ENCODE results near the gene FBXL19. TPM values are rescaled to one million over a fixed set of nuclear protein-coding genes. Genes with fewer than 3 reads are reported as not detected.

FBXL19 gene
- polyA plus RNA-seq, 1 donor from 2014 or later, result 99.6 TPM

- Histone ChIP-seq H3K4me2 (ENCODE audit: low read length) (no peak overlapping the region), H3K27me3 (ENCODE audit: insufficient read depth, low read depth, low read length) (no peaks in the 10 kb centered on the region), H3K36me3 (ENCODE audit: insufficient read depth, low read length) (no peaks in the 10 kb centered on the region)
Observed at GRCh38 chr16:30929167-30929566, 5.8 kb downstream of the FBXL19 start.

GRCh38 chr16:30930160-30930571 is 6.8 kb downstream of the FBXL19 start:
- Histone ChIP-seq H3K79me2 (replicated peaks; ENCODE audit: insufficient read depth, low read length) (peaks cover under 1% of the 10 kb centered on the region), H4K20me1 (ENCODE audit: insufficient read depth) (peaks cover 3% of the 10 kb centered on the region), H3K9me2 (ENCODE audit: insufficient read depth, low read length) (no peaks in the 10 kb centered on the region), H3K36me3 (ENCODE audit: insufficient read depth, low read length) (no peaks in the 10 kb centered on the region), H3K27ac (ENCODE audit: low read length) (no peak overlapping the region), H3K9ac (ENCODE audit: low read length) (no peak overlapping the region), H3K27me3 (ENCODE audit: insufficient read depth, low read depth, low read length) (no peaks in the 10 kb centered on the region), H3K9me3 (ENCODE audit: low read length) (no peaks in the 10 kb centered on the region), H2AFZ (ENCODE audit: low read depth, low read length) (no peak overlapping the region), H3K4me2 (ENCODE audit: low read length) (no peak overlapping the region), H3K4me3 (ENCODE audit: low read length) (no peak overlapping the region), H3F3A (ENCODE audit: insufficient read depth, low read length, poor library complexity, severe bottlenecking) (no peaks in the 10 kb centered on the region)
- TF ChIP-seq POLR2AphosphoS5 (IDR thresholded peaks at IDR 0.05) (no peak), CTCF (IDR thresholded peaks at IDR 0.05; ENCODE audit: poor library complexity, severe bottlenecking) (no peak), EZH2 (IDR thresholded peaks at IDR 0.05; ENCODE audit: borderline replicate concordance, insufficient read depth, low read length, poor library complexity, severe bottlenecking) (no peak), EP300 (conservative IDR thresholded peaks at IDR 0.05; ENCODE audit: poor library complexity, severe bottlenecking) (no peak), MXI1 (conservative IDR thresholded peaks at IDR 0.05; ENCODE audit: poor library complexity, severe bottlenecking) (no peak), SMC3 (conservative IDR thresholded peaks at IDR 0.05; ENCODE audit: poor library complexity) (no peak), RAD21 (conservative IDR thresholded peaks at IDR 0.05) (no peak), TAF1 (IDR thresholded peaks at IDR 0.05; ENCODE audit: low read depth) (no peak)
- TF ChIP-seq, protein P1, sequence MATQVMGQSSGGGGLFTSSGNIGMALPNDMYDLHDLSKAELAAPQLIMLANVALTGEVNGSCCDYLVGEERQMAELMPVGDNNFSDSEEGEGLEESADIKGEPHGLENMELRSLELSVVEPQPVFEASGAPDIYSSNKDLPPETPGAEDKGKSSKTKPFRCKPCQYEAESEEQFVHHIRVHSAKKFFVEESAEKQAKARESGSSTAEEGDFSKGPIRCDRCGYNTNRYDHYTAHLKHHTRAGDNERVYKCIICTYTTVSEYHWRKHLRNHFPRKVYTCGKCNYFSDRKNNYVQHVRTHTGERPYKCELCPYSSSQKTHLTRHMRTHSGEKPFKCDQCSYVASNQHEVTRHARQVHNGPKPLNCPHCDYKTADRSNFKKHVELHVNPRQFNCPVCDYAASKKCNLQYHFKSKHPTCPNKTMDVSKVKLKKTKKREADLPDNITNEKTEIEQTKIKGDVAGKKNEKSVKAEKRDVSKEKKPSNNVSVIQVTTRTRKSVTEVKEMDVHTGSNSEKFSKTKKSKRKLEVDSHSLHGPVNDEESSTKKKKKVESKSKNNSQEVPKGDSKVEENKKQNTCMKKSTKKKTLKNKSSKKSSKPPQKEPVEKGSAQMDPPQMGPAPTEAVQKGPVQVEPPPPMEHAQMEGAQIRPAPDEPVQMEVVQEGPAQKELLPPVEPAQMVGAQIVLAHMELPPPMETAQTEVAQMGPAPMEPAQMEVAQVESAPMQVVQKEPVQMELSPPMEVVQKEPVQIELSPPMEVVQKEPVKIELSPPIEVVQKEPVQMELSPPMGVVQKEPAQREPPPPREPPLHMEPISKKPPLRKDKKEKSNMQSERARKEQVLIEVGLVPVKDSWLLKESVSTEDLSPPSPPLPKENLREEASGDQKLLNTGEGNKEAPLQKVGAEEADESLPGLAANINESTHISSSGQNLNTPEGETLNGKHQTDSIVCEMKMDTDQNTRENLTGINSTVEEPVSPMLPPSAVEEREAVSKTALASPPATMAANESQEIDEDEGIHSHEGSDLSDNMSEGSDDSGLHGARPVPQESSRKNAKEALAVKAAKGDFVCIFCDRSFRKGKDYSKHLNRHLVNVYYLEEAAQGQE (IDR thresholded peaks at IDR 0.05; ENCODE audit: borderline replicate concordance), result no peak

More at GRCh38 chr16:30929167-30929566, 5.8 kb downstream of the FBXL19 start:
- peaks cover 3% of the 10 kb centered on the region for H4K20me1 ChIP-seq (ENCODE audit: insufficient read depth)
- peaks cover 11% of the 10 kb centered on the region for H3K79me2 ChIP-seq (replicated peaks; ENCODE audit: insufficient read depth, low read length)
- no peak for TF ChIP-seq CTCF (IDR thresholded peaks at IDR 0.05; ENCODE audit: poor library complexity, severe bottlenecking)
- TF ChIP-seq, protein P1 (IDR thresholded peaks at IDR 0.05; ENCODE audit: borderline replicate concordance), result no peak
- TF ChIP-seq RAD21 (conservative IDR thresholded peaks at IDR 0.05), result no peak
- no peak for TF ChIP-seq SMC3 (conservative IDR thresholded peaks at IDR 0.05; ENCODE audit: poor library complexity)
- no peak overlapping the region for H3K27ac ChIP-seq (ENCODE audit: low read length)
- H3F3A ChIP-seq (ENCODE audit: insufficient read depth, low read length, poor library complexity, severe bottlenecking), result no peaks in the 10 kb centered on the region
- no peaks in the 10 kb centered on the region for H3K9me2 ChIP-seq (ENCODE audit: insufficient read depth, low read length)
- no peak overlapping the region for H2AFZ ChIP-seq (ENCODE audit: low read depth, low read length)
- no peaks in the 10 kb centered on the region for H3K9me3 ChIP-seq (ENCODE audit: low read length)
- no peak overlapping the region for H3K9ac ChIP-seq (ENCODE audit: low read length)
- H3K4me3 ChIP-seq (ENCODE audit: low read length), result no peak overlapping the region

Data from neural cell (in vitro differentiated cells).